H1 (cell line): Measurements from ENCODE around the gene BCO2. TPM values are rescaled to one million over a fixed set of nuclear protein-coding genes. Genes with fewer than 3 reads are reported as not detected.

Experiments
- CTBP2 ChIP-seq: IDR thresholded peaks from 2 replicates; pipeline ENCODE4 v1.7.0; 2011; ENCODE audit warnings: borderline replicate concordance, mild to moderate bottlenecking, moderate library complexity, mixed read lengths, low read length; ENCODE audit not compliant: insufficient read depth, insufficient read length
- polyA plus RNA-seq, 7 experiments: library from polyadenylated mRNA; depleted of rRNA in 3 of 7; stranded (reverse) in 5 of 7; unstranded in 2 of 7; fragments of >200 nt in 5 of 7; fragments of 200-250 nt in 2 of 7; gene quantifications; 1 replicate in 5 of 7; 2 replicates in 1 of 7; 4 replicates in 1 of 7; pipeline versions ENCODE4 v1.2.1 to v1.2.3, GENCODE V29; 2011 to 2013; ENCODE audit warnings: missing spikeins in 2 of 7, mixed read lengths in 2 of 7
- total RNA-seq: library from RNA; stranded (reverse); fragmentation: NEBNext Ultra II Directional; extraction: Animal tissue kit (Norgen Biotek cat#: 25700); gene quantifications from 2 replicates; pipeline ENCODE4 v1.2.1, GENCODE V29; 2021
- TF ChIP-seq, protein P1 (sequence below): fragments of 300-600 bp; sonication (generic); IDR thresholded peaks from 2 replicates; pipeline ENCODE4 v1.7.1; 2012; ENCODE audit warnings: low read length, moderate library complexity, mild to moderate bottlenecking, inconsistent platforms; ENCODE audit not compliant: insufficient replicate concordance
- TF ChIP-seq, protein P2 (sequence below): IDR thresholded peaks from 2 replicates; pipeline ENCODE4 v1.6.1; 2012; ENCODE audit warnings: inconsistent platforms
- TF ChIP-seq, protein P3 (sequence below): IDR thresholded peaks from 2 replicates; pipeline ENCODE4 v1.6.1; 2012; ENCODE audit warnings: inconsistent platforms

BCO2 gene
- total and polyA plus RNA-seq, 2 of the 8 experiments (the other 6 are each of a cell fraction or from before 2014, with no cell fraction given): 0.42 to 0.82 TPM

DNA sequence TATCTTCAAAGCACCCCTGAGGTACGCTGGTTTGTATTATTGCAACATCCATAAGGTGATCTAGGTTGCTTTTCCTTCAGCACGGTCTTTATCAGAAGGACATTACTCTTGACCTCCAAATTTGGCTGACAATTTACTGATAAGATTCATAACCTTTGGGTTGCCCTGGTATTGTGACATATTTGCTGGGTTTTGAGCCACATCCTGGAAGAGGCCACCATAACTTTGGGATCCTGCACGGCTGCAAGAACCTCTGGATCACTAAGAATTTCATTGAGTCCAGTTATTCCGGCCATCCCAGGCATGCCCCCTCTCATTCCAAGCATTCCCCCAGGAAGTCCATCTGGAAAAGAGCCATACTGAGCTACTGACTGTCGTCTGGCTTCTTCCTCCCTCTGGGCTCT is 91.9 kb downstream of the BCO2 start (continued):
- TF ChIP-seq, protein P1, sequence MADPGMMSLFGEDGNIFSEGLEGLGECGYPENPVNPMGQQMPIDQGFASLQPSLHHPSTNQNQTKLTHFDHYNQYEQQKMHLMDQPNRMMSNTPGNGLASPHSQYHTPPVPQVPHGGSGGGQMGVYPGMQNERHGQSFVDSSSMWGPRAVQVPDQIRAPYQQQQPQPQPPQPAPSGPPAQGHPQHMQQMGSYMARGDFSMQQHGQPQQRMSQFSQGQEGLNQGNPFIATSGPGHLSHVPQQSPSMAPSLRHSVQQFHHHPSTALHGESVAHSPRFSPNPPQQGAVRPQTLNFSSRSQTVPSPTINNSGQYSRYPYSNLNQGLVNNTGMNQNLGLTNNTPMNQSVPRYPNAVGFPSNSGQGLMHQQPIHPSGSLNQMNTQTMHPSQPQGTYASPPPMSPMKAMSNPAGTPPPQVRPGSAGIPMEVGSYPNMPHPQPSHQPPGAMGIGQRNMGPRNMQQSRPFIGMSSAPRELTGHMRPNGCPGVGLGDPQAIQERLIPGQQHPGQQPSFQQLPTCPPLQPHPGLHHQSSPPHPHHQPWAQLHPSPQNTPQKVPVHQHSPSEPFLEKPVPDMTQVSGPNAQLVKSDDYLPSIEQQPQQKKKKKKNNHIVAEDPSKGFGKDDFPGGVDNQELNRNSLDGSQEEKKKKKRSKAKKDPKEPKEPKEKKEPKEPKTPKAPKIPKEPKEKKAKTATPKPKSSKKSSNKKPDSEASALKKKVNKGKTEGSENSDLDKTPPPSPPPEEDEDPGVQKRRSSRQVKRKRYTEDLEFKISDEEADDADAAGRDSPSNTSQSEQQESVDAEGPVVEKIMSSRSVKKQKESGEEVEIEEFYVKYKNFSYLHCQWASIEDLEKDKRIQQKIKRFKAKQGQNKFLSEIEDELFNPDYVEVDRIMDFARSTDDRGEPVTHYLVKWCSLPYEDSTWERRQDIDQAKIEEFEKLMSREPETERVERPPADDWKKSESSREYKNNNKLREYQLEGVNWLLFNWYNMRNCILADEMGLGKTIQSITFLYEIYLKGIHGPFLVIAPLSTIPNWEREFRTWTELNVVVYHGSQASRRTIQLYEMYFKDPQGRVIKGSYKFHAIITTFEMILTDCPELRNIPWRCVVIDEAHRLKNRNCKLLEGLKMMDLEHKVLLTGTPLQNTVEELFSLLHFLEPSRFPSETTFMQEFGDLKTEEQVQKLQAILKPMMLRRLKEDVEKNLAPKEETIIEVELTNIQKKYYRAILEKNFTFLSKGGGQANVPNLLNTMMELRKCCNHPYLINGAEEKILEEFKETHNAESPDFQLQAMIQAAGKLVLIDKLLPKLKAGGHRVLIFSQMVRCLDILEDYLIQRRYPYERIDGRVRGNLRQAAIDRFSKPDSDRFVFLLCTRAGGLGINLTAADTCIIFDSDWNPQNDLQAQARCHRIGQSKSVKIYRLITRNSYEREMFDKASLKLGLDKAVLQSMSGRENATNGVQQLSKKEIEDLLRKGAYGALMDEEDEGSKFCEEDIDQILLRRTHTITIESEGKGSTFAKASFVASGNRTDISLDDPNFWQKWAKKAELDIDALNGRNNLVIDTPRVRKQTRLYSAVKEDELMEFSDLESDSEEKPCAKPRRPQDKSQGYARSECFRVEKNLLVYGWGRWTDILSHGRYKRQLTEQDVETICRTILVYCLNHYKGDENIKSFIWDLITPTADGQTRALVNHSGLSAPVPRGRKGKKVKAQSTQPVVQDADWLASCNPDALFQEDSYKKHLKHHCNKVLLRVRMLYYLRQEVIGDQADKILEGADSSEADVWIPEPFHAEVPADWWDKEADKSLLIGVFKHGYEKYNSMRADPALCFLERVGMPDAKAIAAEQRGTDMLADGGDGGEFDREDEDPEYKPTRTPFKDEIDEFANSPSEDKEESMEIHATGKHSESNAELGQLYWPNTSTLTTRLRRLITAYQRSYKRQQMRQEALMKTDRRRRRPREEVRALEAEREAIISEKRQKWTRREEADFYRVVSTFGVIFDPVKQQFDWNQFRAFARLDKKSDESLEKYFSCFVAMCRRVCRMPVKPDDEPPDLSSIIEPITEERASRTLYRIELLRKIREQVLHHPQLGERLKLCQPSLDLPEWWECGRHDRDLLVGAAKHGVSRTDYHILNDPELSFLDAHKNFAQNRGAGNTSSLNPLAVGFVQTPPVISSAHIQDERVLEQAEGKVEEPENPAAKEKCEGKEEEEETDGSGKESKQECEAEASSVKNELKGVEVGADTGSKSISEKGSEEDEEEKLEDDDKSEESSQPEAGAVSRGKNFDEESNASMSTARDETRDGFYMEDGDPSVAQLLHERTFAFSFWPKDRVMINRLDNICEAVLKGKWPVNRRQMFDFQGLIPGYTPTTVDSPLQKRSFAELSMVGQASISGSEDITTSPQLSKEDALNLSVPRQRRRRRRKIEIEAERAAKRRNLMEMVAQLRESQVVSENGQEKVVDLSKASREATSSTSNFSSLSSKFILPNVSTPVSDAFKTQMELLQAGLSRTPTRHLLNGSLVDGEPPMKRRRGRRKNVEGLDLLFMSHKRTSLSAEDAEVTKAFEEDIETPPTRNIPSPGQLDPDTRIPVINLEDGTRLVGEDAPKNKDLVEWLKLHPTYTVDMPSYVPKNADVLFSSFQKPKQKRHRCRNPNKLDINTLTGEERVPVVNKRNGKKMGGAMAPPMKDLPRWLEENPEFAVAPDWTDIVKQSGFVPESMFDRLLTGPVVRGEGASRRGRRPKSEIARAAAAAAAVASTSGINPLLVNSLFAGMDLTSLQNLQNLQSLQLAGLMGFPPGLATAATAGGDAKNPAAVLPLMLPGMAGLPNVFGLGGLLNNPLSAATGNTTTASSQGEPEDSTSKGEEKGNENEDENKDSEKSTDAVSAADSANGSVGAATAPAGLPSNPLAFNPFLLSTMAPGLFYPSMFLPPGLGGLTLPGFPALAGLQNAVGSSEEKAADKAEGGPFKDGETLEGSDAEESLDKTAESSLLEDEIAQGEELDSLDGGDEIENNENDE: no peak
- TF ChIP-seq CTBP2: no peak
- TF ChIP-seq, protein P2, sequence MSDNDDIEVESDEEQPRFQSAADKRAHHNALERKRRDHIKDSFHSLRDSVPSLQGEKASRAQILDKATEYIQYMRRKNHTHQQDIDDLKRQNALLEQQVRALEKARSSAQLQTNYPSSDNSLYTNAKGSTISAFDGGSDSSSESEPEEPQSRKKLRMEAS: no peak
- TF ChIP-seq, protein P3, sequence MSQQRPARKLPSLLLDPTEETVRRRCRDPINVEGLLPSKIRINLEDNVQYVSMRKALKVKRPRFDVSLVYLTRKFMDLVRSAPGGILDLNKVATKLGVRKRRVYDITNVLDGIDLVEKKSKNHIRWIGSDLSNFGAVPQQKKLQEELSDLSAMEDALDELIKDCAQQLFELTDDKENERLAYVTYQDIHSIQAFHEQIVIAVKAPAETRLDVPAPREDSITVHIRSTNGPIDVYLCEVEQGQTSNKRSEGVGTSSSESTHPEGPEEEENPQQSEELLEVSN: no peak
- TF ChIP-seq, all 59 proteins: peak for 0
